Ovary (tissue), 9 donors: ENCODE data around the gene HOXA5. TPM values are rescaled to one million over a fixed set of nuclear protein-coding genes. Genes with fewer than 3 reads are reported as not detected.

ENCODE experiments used
- DNase-seq, 5 donors: peaks; one replicate each; pipeline ENCODE4 v3.0.0-alpha.2; 2019 to 2020
- H3K27ac ChIP-seq, 2 donors: fragments of 200-600 bp; one replicate each; pipeline versions ENCODE4 v1.5.1 to v1.8.0; 2019 to 2022
- H3K27me3 ChIP-seq: fragments of 200-600 bp; one replicate; pipeline ENCODE4 v1.8.0; 2022
- H3K36me3 ChIP-seq: fragments of 200-600 bp; sonication (generic); one replicate; pipeline ENCODE4 v1.5.1; 2019
- H3K4me1 ChIP-seq: one replicate; pipeline ENCODE4 v1.8.1; 2013; ENCODE audit warnings: mild to moderate bottlenecking, moderate library complexity; ENCODE audit not compliant: insufficient read depth
- H3K4me3 ChIP-seq: fragments of 200-600 bp; sonication (generic); one replicate; pipeline ENCODE4 v1.5.1; 2017
- H3K9me3 ChIP-seq, 2 donors: fragments of 200-600 bp in 1 of 2; sonication (generic) in 1 of 2; one replicate each; pipeline versions ENCODE4 v1.5.1 to v1.8.1; 2013 to 2019; ENCODE audit warnings: mild to moderate bottlenecking in 1 of 2, moderate library complexity in 1 of 2
- CTCF ChIP-seq, 3 donors: fragments of 450-650 bp in 2 of 3; fragments of 200-600 bp in 1 of 3; IDR thresholded peaks; one replicate each; pipeline versions ENCODE4 v1.5.1 to v1.8.0; 2016 to 2022; ENCODE audit warnings: antibody characterized with exemption in 3 of 3, mild to moderate bottlenecking in 1 of 3
- EP300 ChIP-seq: sonication (generic); formaldehyde crosslinking; IDR thresholded peaks from one replicate; pipeline ENCODE4 v1.6.1; 2017; ENCODE audit warnings: antibody characterized with exemption
- POLR2A ChIP-seq: fragments of 450-650 bp; IDR thresholded peaks from one replicate; pipeline ENCODE4 v1.6.1; 2017; ENCODE audit warnings: antibody characterized with exemption, mild to moderate bottlenecking, moderate library complexity
- WGBS, 3 donors: extraction: QIAGEN DNeasy Blood & Tissue Kit in 1 of 3; methylation state at CpG; one replicate each; pipeline versions ENCODE4 v1.1.5 to v1.1.7; 2013 to 2017; 5-methylcytosine and 5-hydroxymethylcytosine counted together
- intact Hi-C, 4 donors: fragments of 100-400 bp; cut with DNase I; formaldehyde crosslinking; loops; one replicate each; pipeline versions ENCODE4 v1.11.0 to v1.15.1; 2022 to 2023
- polyA plus RNA-seq, 2 donors: library from polyadenylated mRNA; stranded (reverse); fragments of 200-250 nt in 1 of 2; fragments of 350-450 nt in 1 of 2; fragmentation: Illumina TruSeq in 1 of 2; extraction: RNeasy Lipid Tissue Mini Kit (QIAGEN cat#74804) in 1 of 2; gene quantifications; one replicate each; pipeline ENCODE4 v1.2.3, GENCODE V29; 2013 to 2014
- total RNA-seq, 7 donors: library from RNA; depleted of rRNA in 2 of 7; stranded (reverse); fragments of >200 nt in 2 of 7; fragmentation: NEBNext Ultra II Directional in 3 of 7; extraction: Animal tissue kit (Norgen Biotek cat#: 25700) in 3 of 7; gene quantifications; one replicate each; pipeline versions ENCODE4 v1.1.0 to v1.2.4, GENCODE V29; 2016 to 2023
- donor health status: DM: no; HTN: no; CAD: no; lungs with moderate emphysema.
- donor health status: DM: no; HTN: no; CAD: no.
- donor health status: Bipolar disorder and iron deficiency.
- donor health status: DM: yes; HTN: yes; CAD: no.
- donor health status: DM: no; HTN: no; CAD: no.
- donor health status: DM: yes; HTN: yes; CAD: no.

The HOXA5 gene
- total and polyA plus RNA-seq, 9 donors, result 0.40 to 29.6 (median 1.8) TPM

GRCh38 chr7:27171637-27172314 lies 28.3 kb upstream of the HOXA5 start:
- no peak for TF ChIP-seq EP300
- TF ChIP-seq CTCF (IDR thresholded peaks at IDR 0.05), result no peak
- intact Hi-C loops, result no loop called here
- Histone ChIP-seq H3K36me3 (no peaks in the 10 kb centered on the region), H3K27me3 (peaks cover 21% of the 10 kb centered on the region), H3K9me3 (no peaks in the 10 kb centered on the region), H3K27ac (no peak overlapping the region), H3K4me1 (peaks cover 14% of the 10 kb centered on the region), H3K4me3 (peak overlapping the region; percentile 53)
- 17 to 45% (median 17%) methylated on average over 30 of the region's 30 CpGs for WGBS, 3 donors
- DNase-seq, result peak in 1 of 5 donors; percentile 21

- no peak for TF ChIP-seq POLR2A
- no peak for TF ChIP-seq CTCF (IDR thresholded peaks at IDR 0.05)
- no peak for TF ChIP-seq EP300
- intact Hi-C loops, result no loop called here
- Histone ChIP-seq H3K27me3 (peaks cover 21% of the 10 kb centered on the region), H3K4me3 (peak overlapping the region; percentile 53), H3K27ac (no peak overlapping the region), H3K36me3 (no peaks in the 10 kb centered on the region), H3K9me3 (no peaks in the 10 kb centered on the region), H3K4me1 (peaks cover 14% of the 10 kb centered on the region)
- 39 to 69% (median 45%) methylated on average over 8 of the region's 8 CpGs for WGBS, 3 donors
- DNase-seq, result peak in 2 of 5 donors; percentile 16 to 28
These were observed 27.8 kb upstream of the HOXA5 start for GRCh38 chr7:27171325-27171636.

GRCh38 chr7:27170426-27171324 lies 27.2 kb upstream of the HOXA5 start:
- WGBS, 3 donors, result 49 to 70% (median 50%) methylated on average over 11 of the region's 11 CpGs
- intact Hi-C loops, result no loop called here
- H3K4me1 ChIP-seq, result peaks cover 14% of the 10 kb centered on the region
- peak overlapping the region; percentile 53 for H3K4me3 ChIP-seq
- H3K9me3 ChIP-seq, result no peaks in the 10 kb centered on the region
- H3K27ac ChIP-seq, result no peak overlapping the region
- TF ChIP-seq CTCF (IDR thresholded peaks at IDR 0.05), result no peak
- no peak for TF ChIP-seq POLR2A
- no peak for TF ChIP-seq EP300
- DNase-seq, result no peak
- no peaks in the 10 kb centered on the region for H3K36me3 ChIP-seq
- H3K27me3 ChIP-seq, result peaks cover 21% of the 10 kb centered on the region

- intact Hi-C loops, result loop anchor here in 3 of 4 donors (5.0 to 10.0 kb wide), 3 partner anchors 795 to 1285 kb away; no protein-coding TSS in a partner anchor
- H3K27me3 ChIP-seq, result peaks cover 22% of the 10 kb centered on the region
- 5 to 11% (median 5%) methylated on average over 41 to 46 of the region's 46 CpGs for WGBS, 3 donors
- peaks cover 14% of the 10 kb centered on the region for H3K4me1 ChIP-seq
- H3K4me3 ChIP-seq, result peak overlapping the region; percentile 53
- no peak overlapping the region for H3K27ac ChIP-seq
- TF ChIP-seq EP300, result no peak
- TF ChIP-seq POLR2A, result no peak
- TF ChIP-seq CTCF (IDR thresholded peaks at IDR 0.05), result no peak
- H3K9me3 ChIP-seq, result no peaks in the 10 kb centered on the region
- H3K36me3 ChIP-seq, result no peaks in the 10 kb centered on the region
- DNase-seq, result peak in 2 of 5 donors; percentile 10 to 36
These were observed 26.4 kb upstream of the HOXA5 start for GRCh38 chr7:27169658-27170425.
